NCI-H2081 treated with DMSO at 0.1 percent for 48 hours (cell line): ENCODE measurements around the gene ORAI3.

ENCODE experiments used
- DNase-seq: peaks from one replicate; lab custom pipeline; 2025; lab: John Stamatoyannopoulos, UW

ORAI3 gene

DNA sequence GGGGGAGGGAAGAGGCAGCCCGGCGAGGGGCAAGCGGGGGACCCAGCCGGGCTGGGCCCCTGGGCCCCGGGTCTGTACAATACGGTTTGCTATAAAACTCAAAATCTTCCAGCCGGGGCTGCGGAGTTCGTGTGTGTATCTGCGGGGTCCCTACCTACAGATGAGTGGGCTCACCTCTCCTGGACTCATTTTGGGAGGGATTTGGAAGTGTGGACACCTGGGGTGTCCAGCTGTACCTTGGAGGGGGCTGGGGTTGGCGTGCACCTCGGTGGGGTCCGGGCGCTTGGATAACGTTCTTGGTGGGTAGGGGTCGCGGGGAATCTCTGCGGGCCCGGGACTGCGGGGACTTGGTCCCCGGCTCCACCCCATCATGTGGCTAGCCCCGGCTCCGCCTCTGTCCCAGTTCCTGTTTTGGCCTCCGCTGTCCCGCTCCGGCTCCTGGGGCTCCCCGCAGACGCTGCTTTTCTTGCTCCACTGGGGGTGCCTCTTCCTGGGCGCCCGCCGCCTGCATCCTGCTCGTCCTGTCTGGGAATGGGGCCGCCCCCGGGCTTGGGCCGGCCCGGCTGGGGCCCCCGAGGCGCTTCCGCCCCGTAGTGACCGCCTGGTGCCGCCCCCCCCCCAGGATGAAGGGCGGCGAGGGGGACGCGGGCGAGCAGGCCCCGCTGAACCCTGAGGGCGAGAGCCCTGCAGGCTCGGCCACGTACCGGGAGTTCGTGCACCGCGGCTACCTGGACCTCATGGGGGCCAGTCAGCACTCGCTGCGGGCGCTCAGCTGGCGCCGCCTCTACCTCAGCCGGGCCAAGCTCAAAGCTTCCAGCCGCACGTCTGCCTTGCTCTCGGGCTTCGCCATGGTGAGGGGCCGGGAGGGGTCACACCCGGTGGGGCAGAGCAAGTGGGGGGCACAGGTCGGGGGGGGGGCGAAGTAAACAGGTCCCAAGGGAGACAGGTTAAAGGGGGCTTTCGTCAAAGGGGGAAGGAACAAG lies at the start of gene ORAI3:
Gene ORAI3 (plus strand): TSS at position 402 of the 983 bp plus-strand sequence. CDS start 222 bp downstream, at position 624.
- no peak for DNase-seq

DNA sequence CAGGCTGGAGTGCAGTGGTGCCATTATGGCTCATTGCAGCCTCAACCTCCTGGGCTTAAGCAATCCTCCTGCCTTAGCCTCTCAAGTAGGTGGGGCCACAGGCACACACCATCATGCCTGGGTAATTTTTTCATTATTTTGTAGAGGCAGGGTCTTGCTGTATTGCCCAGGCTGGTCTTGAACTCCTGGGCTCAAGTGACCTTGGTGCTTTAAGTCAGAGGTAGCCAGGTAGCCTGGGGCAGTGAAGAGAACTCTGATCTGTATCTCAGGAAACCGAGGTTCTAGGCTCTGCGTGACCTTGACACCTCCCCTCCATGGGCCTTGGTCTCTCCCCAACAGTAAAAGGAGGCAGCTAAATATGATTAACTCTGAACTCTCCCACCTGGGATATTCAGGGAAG lies 49.1 kb upstream of the ORAI3 start:
- no peak for DNase-seq

DNA sequence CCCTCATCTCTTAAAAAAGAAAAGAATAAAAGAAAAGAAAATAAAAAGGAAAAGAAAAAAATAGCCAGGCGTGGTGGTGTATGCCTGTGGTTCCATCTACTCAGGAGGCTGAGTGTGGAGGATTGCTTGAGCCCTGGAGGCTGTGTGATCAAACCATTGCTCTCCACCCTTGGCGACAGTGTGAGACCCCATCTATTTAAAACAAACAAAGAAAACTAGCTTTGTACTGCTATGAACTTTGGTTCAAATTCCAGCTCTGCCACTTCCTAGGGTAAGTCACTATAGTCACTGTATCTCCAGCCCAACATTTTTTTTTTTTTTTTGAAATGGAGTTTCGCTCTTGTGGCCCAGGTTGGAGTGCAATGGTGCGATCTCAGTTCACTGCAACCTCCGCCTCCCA lies 48.3 kb upstream of the ORAI3 start:
- DNase-seq = no peak

DNA sequence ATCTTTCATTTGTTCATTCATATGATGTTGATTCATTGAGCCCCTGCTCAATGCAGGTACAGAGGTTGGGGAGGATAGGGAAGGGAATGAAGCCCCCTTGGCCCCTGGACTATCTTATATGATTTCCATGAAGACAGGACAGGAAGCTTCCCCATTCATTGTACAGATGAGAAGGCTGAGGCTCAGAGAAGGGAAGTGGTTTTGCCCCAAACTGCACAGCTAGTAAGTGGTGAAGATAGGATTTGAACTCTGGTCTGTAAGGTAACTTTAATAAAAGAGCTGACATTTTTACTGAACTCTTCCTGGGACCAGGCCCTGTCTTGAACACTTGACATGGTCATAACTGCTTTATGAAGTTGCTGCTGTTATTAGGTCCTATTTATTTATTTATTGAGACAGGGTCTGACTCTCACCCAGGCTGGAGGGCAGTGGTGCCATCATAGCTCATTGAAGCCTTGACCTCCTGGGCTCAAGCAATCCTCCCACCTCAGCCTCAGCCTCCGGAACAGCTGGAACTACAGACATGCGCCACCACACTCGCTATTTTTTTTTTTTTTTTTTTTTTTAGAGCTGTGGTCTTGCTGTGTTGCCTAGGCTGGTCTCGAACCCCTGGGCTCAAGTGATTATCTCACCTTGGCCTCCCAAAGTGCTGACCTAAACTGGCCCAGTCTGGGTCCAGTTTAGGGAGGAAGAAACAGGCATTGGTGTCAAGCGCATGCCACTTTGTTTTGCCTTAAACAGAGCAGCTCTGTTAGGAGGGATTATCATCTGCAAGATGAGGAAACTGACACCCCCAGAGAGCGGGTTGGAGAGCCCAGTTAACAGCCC lies 47.5 kb upstream of the ORAI3 start:
- no peak for DNase-seq

DNA sequence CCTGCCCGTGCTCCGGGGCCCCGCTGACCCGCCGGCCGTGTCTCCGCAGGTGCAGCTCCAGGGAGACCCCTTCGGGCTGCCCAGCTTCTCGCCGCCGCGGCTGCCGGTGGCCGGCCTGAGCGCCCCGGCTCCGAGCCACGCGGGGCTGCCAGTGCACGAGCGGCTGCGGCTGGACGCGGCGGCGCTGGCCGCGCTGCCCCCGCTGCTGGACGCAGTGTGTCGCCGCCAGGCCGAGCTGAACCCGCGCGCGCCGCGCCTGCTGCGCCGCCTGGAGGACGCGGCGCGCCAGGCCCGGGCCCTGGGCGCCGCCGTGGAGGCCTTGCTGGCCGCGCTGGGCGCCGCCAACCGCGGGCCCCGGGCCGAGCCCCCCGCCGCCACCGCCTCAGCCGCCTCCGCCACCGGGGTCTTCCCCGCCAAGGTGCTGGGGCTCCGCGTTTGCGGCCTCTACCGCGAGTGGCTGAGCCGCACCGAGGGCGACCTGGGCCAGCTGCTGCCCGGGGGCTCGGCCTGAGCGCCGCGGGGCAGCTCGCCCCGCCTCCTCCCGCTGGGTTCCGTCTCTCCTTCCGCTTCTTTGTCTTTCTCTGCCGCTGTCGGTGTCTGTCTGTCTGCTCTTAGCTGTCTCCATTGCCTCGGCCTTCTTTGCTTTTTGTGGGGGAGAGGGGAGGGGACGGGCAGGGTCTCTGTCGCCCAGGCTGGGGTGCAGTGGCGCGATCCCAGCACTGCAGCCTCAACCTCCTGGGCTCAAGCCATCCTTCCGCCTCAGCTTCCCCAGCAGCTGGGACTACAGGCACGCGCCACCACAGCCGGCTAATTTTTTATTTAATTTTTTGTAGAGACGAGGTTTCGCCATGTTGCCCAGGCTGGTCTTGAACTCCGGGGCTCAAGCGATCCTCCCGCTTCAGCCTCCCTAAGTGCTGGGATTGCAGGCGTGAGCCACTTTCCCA lies 46.6 kb upstream of the ORAI3 start:
- no peak for DNase-seq

DNA sequence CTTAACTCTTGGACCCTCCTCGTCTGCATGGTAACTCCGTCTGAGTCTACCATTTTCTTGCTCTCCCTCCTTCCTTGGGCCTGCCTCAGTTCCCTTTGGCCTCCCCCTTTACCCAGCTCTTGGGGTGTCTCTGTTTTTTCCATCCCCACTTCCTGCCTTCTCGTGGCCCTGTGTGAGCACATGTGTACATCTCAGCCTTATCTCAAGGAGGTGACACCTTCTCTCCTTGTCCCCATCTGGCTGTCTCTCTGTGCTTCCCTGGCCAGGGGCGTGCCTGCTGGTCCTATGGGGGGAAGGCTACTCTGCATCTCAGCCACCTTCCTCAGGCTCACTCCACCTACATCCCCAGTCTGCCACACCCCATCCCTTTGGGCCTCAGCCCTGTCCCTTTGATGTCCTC lies 45.9 kb upstream of the ORAI3 start:
- no peak for DNase-seq

DNA sequence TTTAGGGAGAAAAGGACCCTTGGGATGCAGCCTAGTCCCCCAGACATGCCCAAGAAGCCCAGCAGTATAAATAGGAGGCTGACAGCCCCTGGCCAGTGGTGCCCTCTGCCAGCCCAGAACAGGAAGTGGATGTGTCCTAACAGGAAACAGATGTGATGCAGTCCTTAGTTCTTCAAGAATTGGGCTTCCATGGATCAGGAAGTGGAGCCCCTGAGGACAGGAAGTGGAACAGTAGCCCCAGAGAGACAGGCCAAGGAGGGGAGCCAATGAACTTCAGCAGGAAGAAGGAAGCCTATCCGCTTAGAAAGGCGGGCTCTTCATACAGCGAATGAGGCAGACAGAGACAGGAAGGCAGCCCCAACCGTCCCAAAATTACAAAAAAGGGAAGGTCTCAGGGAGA lies 45.3 kb upstream of the ORAI3 start:
- DNase-seq = no peak

DNA sequence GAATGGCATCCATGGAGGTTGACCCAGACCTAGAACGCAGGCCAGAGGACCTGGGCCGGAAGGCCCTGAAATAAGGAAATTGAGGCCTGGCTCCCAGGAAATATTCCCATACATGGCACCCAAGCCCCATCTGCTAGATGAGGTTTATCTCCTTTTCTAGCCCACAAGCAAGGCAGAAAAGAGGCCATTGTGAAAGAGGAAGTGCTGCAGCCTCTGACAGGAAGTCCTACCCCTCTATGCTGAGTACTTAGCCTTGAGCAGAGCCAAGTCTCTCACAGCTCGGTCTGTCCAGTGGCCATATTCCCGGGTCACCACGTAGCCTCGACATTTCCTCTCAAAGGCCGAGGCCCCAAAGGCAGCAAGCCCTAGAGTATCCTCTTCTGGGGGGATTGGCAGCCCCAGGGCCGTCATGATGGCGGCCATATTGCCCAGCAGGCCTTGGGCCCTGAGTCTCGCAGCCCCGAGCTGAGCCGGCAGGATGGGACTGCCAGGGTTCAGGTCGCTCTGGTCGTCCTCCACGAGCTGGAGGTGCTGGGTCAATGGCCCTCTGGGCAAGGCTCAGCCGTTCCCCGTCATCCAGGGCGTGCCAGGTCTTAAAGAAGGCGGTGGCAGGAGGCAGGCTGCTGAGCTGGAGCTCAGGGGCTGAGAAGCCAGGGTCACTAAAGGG lies 44.6 kb upstream of the ORAI3 start:
- DNase-seq = no peak

DNA sequence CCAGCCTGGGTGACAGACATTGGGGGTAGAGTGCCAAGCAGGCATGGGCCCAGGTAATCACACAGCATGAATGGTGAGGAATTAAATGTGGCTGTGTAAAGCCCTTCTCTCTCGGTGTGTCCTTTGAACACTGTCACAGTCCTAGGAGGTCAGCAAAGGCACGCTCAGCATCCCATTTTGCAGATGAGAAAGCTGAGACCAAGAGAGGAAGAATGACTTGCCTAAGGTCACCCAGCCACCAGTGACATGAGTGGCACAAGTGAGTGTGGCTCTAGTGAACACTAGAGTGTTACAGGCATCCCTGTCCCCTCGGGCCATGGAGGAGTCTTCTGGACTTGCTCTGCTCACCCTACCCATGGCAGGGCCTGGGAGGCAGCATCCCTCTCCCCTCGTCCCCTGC lies 41.8 kb upstream of the ORAI3 start:
- no peak for DNase-seq

DNA sequence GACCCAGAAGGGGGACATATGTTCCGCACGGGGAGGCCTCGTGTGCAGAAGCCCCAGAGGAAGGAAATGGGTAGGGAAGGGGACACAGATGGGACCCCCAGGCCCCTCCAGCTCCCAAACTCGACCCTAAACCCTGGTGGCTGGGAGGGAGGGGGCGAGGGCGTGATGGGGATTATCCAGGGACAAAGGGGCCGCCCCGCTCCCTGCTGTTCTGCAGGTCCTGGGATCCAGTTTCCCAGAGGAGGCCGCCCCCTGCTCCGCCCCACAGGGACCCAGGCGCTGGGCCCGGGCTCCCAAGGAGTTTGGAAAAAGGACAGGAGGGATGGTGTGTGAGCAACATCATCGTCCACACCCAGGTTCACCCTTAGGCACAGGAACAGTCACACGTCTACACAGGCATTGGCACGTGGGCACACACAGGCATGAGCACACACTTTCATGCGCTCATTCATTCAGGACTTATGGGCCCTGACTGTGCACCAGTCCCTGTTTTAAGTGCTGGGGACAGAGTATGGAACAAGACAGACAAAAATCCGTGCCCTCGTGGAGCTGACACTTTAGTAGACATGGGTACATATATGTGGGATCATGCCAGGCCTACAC lies 38.3 kb upstream of the ORAI3 start:
- DNase-seq = no peak

DNA sequence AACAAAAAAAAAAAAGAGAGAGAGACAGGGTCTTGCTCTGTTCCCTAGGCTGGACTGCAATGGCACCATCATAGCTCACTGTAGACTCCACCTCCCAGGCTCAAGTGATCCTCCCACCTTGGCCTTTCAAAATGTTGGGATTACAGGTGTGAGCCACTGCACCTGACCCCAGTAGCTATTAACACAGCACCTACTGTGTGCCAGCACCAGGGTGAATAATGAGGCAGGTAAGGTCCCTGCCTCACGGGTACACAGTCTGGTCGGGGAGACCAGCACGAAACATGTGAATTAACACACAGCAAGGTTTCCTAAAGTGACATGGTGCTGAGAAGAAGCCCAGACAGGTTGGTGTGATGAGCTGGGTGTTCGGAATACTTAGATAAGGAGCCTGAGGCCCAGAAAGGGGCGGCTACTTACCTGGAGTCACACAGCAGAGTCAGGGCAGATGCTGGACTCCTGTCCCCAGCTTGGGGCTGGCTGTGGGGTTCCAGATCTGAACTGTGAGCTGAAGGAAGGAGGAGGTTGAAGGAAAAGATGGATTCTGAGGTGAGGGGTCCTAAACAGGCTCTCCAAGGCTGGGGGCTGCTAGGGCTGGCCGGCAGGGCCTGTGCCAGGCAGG lies 36.0 kb upstream of the ORAI3 start:
- DNase-seq = no peak

DNA sequence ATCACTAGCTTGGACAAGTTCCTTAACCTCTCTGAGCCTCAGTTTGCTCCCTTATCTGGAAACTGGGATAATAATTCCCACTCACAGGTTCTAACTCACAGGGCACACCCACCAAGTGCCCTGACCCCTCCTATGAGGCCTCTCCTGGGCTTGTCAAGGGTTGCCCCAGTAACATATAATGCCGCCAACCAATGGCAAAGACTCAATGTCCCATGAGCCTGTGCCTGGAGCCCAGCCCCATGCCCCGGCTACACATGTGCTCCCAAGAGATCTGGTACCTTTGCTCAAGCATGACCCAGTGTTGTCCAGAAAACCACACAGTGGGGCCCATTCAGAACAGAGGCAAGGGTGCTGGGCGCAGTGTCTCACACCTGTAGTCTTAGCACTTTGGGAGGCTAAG lies 34.0 kb upstream of the ORAI3 start:
- DNase-seq = no peak

DNA sequence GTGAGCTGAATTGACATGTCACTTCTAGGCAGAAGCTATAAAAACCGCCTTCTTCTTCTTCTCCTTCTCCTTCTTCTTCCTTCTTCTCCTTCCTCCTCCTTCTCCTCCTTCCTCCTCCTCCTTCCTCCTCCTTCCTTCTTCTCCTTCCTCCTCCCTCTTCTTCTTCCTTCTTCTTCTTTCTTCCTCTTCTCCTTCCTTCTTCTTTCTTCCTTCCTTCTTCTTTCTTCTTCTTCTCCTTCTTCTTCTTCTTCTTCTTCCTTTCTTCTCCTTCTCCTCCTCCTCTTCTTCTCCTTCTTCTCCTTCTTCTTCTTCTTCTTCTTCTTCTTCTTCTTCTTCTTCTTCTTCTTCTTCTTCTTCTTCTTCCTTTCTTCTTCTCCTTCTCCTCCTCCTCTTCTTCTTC lies 30.3 kb upstream of the ORAI3 start:
- no peak for DNase-seq

DNA sequence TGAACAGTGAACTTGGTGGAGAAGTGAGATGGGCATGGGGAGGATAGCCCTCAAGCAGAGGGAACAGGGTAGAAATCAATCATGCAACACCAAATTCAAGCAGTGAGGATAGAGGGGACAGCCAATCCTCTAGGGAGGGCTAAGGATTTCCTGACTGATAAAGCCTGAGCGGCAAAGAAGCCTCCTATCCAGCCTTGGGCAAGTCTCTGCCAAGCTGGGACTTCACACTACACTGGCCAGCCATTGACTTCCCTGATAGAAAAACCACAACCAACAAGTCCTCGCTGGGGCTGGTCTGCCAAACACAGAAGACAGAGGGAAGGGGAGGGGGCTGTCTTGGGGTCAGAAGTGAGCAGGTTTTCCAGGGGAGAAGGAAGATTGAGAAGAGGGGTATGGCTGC lies 28.0 kb upstream of the ORAI3 start:
- no peak for DNase-seq

DNA sequence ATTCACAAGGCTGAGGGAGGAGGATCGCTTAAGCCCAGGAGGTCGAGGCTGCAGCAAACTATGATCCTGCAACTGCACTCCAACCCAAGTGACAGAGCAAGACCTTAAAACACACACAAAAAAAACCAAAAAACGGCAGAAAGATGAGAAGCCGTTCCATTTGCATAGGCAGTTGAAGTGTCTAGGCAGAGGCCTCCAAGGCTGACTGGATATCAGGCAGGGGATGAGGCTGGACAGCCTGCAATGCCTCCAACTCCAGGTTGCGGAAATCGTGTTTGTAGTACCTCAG lies 27.5 kb upstream of the ORAI3 start:
- no peak for DNase-seq

DNA sequence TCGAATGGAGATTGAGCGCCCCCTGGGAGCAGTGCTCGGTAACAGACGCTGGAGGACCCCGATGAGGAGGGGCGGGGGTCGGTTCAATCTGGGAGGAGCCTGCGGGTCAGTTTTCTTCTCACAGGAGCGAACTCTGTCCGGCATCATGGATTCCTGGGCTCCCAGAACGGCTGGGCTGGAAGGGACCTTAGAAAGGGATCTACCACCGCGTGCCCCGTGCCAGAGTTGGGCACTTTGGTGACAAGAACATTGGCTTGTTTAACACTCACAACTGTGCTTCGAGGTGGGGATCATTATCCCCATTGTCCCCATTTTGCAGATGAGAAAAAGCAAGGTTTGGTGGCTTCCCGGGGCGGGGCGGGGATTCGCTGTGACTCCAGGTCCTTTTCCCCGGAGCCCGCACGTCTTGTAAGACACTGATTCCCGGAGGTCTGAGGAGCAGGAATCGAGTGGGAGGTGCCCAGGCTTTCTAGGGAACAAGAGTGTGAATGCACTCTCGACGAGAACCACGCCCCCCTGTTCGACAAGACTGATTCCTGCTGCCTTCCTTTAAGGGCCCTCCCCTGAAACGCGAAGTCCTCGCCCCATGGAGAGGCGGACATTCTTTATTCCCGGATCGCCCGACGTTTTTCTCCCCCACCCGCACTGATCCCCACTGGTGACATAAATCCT lies 27.0 kb upstream of the ORAI3 start:
- DNase-seq = no peak

DNA sequence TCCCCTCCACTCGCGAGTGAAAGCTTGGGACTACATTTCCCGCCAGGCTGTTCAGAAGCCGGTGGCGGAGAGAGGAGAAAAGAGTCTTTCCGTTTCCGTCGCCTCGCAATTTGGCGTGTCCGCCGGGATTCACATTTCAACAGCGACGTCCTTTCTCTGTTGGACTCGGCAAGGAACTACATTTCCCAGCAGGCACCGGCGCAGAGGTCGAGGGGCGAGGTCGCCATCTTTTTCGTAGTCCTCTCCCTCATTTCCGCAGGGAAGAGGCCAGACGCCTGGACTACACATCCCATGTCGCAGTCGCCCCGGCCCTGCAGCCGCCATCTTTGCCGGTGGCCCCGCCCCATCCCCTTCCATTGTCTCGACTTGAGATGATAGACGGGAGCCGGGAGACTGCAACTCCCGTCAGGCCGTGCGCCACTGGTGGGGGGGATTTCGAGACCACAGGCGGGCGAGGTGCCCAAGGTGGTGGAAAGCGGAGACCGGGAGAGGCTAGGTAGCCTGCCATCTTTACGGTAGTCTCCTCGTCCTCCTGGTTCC lies 26.4 kb upstream of the ORAI3 start:
- DNase-seq = peak; percentile 96

DNA sequence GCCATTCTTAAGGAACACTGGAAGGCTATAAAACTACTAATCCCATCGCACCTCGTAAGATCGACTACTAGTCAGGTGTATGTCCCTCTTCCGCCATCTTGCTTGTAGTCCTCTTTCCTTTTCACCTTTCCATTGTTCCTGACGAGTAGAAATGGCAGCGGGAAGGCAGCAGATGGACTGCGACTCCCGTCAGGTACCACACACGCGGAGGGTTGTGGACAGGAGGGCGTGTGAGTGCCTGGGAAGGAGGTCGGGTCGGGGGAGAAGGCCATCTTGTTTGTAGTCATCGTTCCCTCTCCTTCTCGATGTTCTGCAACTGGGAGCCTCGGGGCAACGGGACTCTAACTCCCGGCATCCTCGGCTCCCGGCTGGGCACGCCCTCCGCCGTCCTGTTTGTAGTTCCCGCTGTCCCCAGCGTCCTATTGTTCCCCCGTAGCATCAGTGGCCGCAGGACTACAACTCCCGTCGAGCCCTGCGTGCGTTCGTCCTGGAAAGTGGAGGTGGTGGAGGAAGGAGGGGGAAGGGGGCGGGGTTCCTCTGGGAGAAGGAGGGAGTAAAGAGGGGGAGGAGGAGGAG lies 25.8 kb upstream of the ORAI3 start:
- DNase-seq = peak; percentile 90

DNA sequence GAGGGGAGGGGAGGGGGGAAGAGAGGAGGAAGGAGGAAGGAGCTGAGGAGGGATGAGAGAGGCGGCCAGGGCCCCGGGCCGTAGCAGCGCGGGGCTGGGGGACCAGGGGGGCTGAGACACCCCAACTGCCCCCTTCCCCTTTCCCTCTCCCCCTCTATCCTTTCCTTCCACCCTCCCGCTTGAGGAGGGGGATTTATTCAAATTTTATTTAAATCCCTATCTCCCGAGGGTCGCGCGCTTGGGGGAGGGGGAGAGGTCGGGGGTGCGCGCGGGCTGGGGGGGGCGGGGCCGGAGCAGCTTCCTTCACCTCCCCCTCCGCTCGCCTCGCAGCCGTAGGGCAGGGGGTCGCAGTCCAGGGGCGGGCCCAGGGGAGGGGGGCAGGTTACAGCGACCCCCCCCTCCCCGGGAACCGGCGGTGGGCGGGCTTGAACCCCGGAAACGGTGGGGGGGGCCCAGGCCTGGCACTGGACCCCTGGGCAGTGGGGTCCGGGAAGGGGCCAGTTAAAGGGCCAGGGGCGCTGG lies 25.3 kb upstream of the ORAI3 start, which contains the start of gene FBXL19:
Gene FBXL19 (plus strand): TSS at position 19 of the 522 bp plus-strand sequence. CDS start 2,183 bp downstream, outside the sequence.
- no peak for DNase-seq
